GM12864 (cell line): ENCODE data around the gene NKPD1.

ENCODE experiments used
- DNase-seq: peaks from one replicate; pipeline ENCODE4 v3.0.0-alpha.2; 2011; ENCODE audit warnings: low read depth
- H3K4me3 ChIP-seq: 2 replicates; pipeline ENCODE4 v1.5.1; 2011; ENCODE audit warnings: mild to moderate bottlenecking, low read depth, low read length, control low read depth
- CTCF ChIP-seq: IDR thresholded peaks from 2 replicates; pipeline ENCODE4 v1.5.1; 2011; ENCODE audit warnings: low read depth, mild to moderate bottlenecking, moderate library complexity, low read length, control low read depth, inconsistent platforms; ENCODE audit errors: missing control alignments

The NKPD1 gene

GRCh38 chr19:45172611-45173208 lies 11.9 kb upstream of the NKPD1 start:
- DNase-seq = no peak
- no peak overlapping the region for H3K4me3 ChIP-seq
- TF ChIP-seq CTCF = no peak

GRCh38 chr19:45172173-45172572 lies 11.4 kb upstream of the NKPD1 start:
- H3K4me3 ChIP-seq = no peak overlapping the region
- no peak for DNase-seq
- TF ChIP-seq CTCF = no peak

GRCh38 chr19:45171211-45171623 lies 10.4 kb upstream of the NKPD1 start:
- no peak for DNase-seq
- H3K4me3 ChIP-seq = no peak overlapping the region
- TF ChIP-seq CTCF = no peak

GRCh38 chr19:45170146-45171106 lies 9.6 kb upstream of the NKPD1 start:
- DNase-seq = no peak
- no peak for TF ChIP-seq CTCF
- H3K4me3 ChIP-seq = no peak overlapping the region

- no peak for TF ChIP-seq CTCF
- H3K4me3 ChIP-seq = no peak overlapping the region
- no peak for DNase-seq
These were observed 8.8 kb upstream of the NKPD1 start for GRCh38 chr19:45169602-45170001.

- DNase-seq = no peak
- no peak for TF ChIP-seq CTCF
- H3K4me3 ChIP-seq = no peak overlapping the region
These were observed 8.1 kb upstream of the NKPD1 start for GRCh38 chr19:45168767-45169351.
